ENCODE measurements around the gene GSTM4. TPM values are rescaled to one million over a fixed set of nuclear protein-coding genes. Genes with fewer than 3 reads are reported as not detected.
A peak's percentile ranks its signal among the peaks of the same experiment; 100 is the strongest.

The GSTM4 gene
- total RNA-seq, 1 donor from 2014 or later, result 7.8 TPM

DNA sequence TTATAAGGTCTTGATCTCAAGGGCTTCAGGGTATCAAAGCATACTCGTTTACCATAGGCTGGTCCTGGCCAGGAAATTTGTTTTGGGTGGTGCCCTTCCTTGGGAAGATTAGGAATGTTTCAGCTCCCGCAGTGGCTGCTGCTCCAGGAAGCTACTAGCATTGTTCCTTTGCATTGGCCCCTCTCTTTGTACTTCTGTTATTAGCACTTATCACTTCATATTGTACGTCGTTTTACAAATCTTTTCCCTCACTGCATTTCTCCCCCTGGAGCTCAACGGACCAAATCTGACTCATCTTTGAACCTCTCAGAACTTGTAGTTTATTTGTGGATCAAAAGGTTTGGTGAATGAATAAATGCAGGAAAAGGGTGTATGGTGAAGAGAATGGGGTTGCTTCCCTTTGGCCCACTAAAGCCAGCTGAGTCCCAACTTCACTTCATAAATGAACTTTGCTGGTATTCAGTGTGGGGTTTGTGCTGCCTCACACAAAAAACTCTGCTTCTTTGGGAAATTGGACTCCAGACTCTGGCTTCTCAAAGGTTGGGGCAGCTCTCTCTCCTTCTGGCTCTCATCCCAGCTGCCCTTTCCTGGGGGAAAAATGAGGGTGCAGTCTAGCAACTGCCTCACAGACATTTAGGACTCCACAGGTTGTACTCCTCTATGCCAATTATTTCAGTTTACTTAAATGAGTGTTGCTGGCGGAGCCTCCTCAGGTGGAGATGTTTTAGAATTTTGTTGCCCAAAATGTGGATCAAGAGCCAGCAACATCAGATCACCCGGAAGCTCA lies 42.3 kb upstream of the GSTM4 start:
- peaks cover 7% of the 10 kb centered on the region for H3K36me3 Mint-ChIP-seq (ENCODE audit: low read depth, unreplicated experiment)
- no peak for DNase-seq (ENCODE audit: low spot score)
- H3K27me3 Mint-ChIP-seq (ENCODE audit: unreplicated experiment), result peaks cover 5% of the 10 kb centered on the region
- TF ChIP-seq, protein P1, sequence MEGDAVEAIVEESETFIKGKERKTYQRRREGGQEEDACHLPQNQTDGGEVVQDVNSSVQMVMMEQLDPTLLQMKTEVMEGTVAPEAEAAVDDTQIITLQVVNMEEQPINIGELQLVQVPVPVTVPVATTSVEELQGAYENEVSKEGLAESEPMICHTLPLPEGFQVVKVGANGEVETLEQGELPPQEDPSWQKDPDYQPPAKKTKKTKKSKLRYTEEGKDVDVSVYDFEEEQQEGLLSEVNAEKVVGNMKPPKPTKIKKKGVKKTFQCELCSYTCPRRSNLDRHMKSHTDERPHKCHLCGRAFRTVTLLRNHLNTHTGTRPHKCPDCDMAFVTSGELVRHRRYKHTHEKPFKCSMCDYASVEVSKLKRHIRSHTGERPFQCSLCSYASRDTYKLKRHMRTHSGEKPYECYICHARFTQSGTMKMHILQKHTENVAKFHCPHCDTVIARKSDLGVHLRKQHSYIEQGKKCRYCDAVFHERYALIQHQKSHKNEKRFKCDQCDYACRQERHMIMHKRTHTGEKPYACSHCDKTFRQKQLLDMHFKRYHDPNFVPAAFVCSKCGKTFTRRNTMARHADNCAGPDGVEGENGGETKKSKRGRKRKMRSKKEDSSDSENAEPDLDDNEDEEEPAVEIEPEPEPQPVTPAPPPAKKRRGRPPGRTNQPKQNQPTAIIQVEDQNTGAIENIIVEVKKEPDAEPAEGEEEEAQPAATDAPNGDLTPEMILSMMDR (IDR thresholded peaks at IDR 0.05; ENCODE audit: unreplicated experiment), result no peak
- H3K9me3 Mint-ChIP-seq (ENCODE audit: unreplicated experiment), result no peaks in the 10 kb centered on the region
- peak overlapping the region; percentile 16 for H3K4me3 Mint-ChIP-seq (ENCODE audit: unreplicated experiment)
- H3K27ac Mint-ChIP-seq (ENCODE audit: unreplicated experiment), result peak overlapping the region; percentile 61
- H3K4me1 Mint-ChIP-seq (ENCODE audit: unreplicated experiment), result peaks cover 53% of the 10 kb centered on the region

DNA sequence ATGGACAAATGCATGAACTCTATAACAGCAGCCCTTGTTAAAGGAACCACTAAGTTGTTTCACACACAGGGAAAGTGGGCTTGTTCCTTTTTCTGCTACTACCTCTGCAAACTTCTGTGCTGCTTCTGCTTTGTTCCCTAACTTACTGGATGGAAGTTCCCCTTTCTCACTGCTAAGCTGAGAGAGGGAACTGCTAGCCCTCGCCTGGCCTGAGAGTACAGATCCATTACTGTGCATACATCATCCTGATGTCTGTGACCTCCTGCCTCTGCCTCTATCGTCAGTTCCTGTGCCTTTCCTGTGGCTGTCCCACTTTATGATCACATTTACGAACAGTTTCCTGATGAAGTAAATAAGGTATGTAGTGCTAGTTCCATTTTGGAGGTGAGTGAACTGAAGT lies 40.0 kb upstream of the GSTM4 start:
- peak overlapping the region; percentile 6 for H3K4me3 Mint-ChIP-seq (ENCODE audit: unreplicated experiment)
- DNase-seq (ENCODE audit: low spot score), result no peak
- TF ChIP-seq, protein P1 (IDR thresholded peaks at IDR 0.05; ENCODE audit: unreplicated experiment), result no peak
- peak overlapping the region; percentile 84 for H3K27ac Mint-ChIP-seq (ENCODE audit: unreplicated experiment)
- H3K9me3 Mint-ChIP-seq (ENCODE audit: unreplicated experiment), result no peaks in the 10 kb centered on the region
- H3K27me3 Mint-ChIP-seq (ENCODE audit: unreplicated experiment), result peaks cover 14% of the 10 kb centered on the region
- H3K4me1 Mint-ChIP-seq (ENCODE audit: unreplicated experiment), result peaks cover 59% of the 10 kb centered on the region
- peaks cover 7% of the 10 kb centered on the region for H3K36me3 Mint-ChIP-seq (ENCODE audit: low read depth, unreplicated experiment)

DNA sequence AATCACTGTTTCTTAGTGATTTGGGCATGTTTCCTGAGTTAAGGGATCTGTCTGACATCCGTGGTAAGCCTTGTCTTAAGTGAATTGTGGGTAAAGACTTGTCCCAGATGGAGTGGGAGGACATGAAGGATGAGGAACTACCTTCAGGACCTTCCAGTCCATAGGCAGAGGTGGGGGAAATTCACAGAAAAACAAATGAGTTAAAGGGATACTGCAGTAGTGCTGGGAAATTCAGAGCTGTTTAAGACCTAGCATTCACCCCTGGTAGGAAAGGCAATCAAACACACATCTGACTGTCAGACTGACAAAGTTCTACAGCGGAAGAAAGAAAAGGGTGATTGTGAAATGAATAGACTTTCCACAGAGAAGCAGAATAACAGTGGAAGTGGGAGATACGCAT lies 39.5 kb upstream of the GSTM4 start:
- DNase-seq (ENCODE audit: low spot score), result no peak
- Mint-ChIP-seq H3K27ac (ENCODE audit: unreplicated experiment) (peak overlapping the region; percentile 84), H3K36me3 (ENCODE audit: low read depth, unreplicated experiment) (peaks cover 7% of the 10 kb centered on the region), H3K27me3 (ENCODE audit: unreplicated experiment) (peaks cover 14% of the 10 kb centered on the region), H3K4me3 (ENCODE audit: unreplicated experiment) (no peak overlapping the region), H3K4me1 (ENCODE audit: unreplicated experiment) (peaks cover 60% of the 10 kb centered on the region), H3K9me3 (ENCODE audit: unreplicated experiment) (no peaks in the 10 kb centered on the region)
- TF ChIP-seq, protein P1 (IDR thresholded peaks at IDR 0.05; ENCODE audit: unreplicated experiment), result no peak

DNA sequence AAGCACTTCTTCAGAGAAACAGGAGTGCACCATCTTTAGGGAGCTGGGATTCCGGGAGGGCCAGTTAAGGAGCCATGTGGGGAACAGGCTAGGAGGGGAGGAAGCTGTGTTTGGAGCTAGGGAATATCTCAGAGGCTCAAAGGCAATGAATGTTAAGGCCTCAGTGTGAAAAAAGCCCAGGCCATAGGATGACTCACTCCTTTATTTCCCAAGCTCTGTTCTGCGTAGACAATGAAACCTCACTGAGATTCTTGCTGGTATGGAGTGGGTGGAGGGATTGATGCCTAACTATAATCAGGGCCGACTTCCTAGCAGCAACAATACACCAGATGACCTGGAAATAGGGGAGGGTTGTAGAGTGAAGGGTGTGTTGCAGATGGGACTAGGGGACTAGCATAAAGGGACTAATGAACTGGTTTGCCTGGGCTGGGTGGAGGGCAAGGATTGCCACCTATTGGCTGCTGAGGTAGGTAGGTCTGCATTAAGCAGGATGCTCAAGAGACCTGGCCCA lies 38.6 kb upstream of the GSTM4 start:
- Mint-ChIP-seq H3K27me3 (ENCODE audit: unreplicated experiment) (peaks cover 20% of the 10 kb centered on the region), H3K4me3 (ENCODE audit: unreplicated experiment) (no peak overlapping the region), H3K36me3 (ENCODE audit: low read depth, unreplicated experiment) (peaks cover 7% of the 10 kb centered on the region), H3K4me1 (ENCODE audit: unreplicated experiment) (peaks cover 66% of the 10 kb centered on the region), H3K27ac (ENCODE audit: unreplicated experiment) (peak overlapping the region; percentile 43), H3K9me3 (ENCODE audit: unreplicated experiment) (no peaks in the 10 kb centered on the region)
- no peak for DNase-seq (ENCODE audit: low spot score)
- TF ChIP-seq, protein P1 (IDR thresholded peaks at IDR 0.05; ENCODE audit: unreplicated experiment), result no peak

Measured in endothelial cell (in vitro differentiated cells).